ENCODE results near the gene NMNAT2.

The NMNAT2 gene

GRCh38 chr1:183282101-183282855 is 135.9 kb downstream of the NMNAT2 start:
- Histone ChIP-seq H3K36me3 (ENCODE audit: insufficient read depth, insufficient read length, low read length) (no peaks in the 10 kb centered on the region), H3K4me3 (ENCODE audit: insufficient read length, low read depth) (no peak overlapping the region), H3K9me3 (ENCODE audit: insufficient read depth, low read length) (no peaks in the 10 kb centered on the region), H3K27me3 (ENCODE audit: insufficient read depth, insufficient read length) (no peaks in the 10 kb centered on the region), H3K9ac (ENCODE audit: insufficient read length, low read depth) (peak overlapping the region; percentile 14), H3K4me1 (ENCODE audit: insufficient read depth, insufficient read length) (peaks cover 26% of the 10 kb centered on the region)
- no peak for TF ChIP-seq YY1 (IDR thresholded peaks at IDR 0.05; ENCODE audit: insufficient read depth, insufficient read length)
- no peak for DNase-seq (ENCODE audit: low read depth, low spot score)

GRCh38 chr1:183281553-183282091 is 136.6 kb downstream of the NMNAT2 start:
- TF ChIP-seq YY1 (IDR thresholded peaks at IDR 0.05; ENCODE audit: insufficient read depth, insufficient read length) (no peak), SUZ12 (IDR thresholded peaks at IDR 0.05; ENCODE audit: extremely low read depth, insufficient read depth, insufficient read length) (no peak), ZNF274 (IDR thresholded peaks at IDR 0.05; ENCODE audit: low read depth, low read length) (no peak)

GRCh38 chr1:183281039-183281438 is 137.1 kb downstream of the NMNAT2 start:
- no peaks in the 10 kb centered on the region for H3K9me3 ChIP-seq (ENCODE audit: insufficient read depth, low read length)
- DNase-seq (ENCODE audit: low read depth, low spot score) = no peak

More at GRCh38 chr1:183281553-183282091, 136.6 kb downstream of the NMNAT2 start:
- Histone ChIP-seq H3K9ac (ENCODE audit: insufficient read length, low read depth) (peak overlapping the region; percentile 14), H3K9me3 (ENCODE audit: insufficient read depth, low read length) (no peaks in the 10 kb centered on the region), H3K4me1 (ENCODE audit: insufficient read depth, insufficient read length) (peaks cover 26% of the 10 kb centered on the region), H3K27me3 (ENCODE audit: insufficient read depth, insufficient read length) (no peaks in the 10 kb centered on the region), H3K4me3 (ENCODE audit: insufficient read length, low read depth) (no peak overlapping the region), H3K36me3 (ENCODE audit: insufficient read depth, insufficient read length, low read length) (no peaks in the 10 kb centered on the region)
- DNase-seq (ENCODE audit: low read depth, low spot score) = peak; percentile 97

GRCh38 chr1:183279835-183280234 is 138.3 kb downstream of the NMNAT2 start:
- no peak for DNase-seq (ENCODE audit: low read depth, low spot score)
- TF ChIP-seq SUZ12 (IDR thresholded peaks at IDR 0.05; ENCODE audit: extremely low read depth, insufficient read depth, insufficient read length) (no peak), YY1 (IDR thresholded peaks at IDR 0.05; ENCODE audit: insufficient read depth, insufficient read length) (no peak), ZNF274 (IDR thresholded peaks at IDR 0.05; ENCODE audit: low read depth, low read length) (no peak)
- H3K9me3 ChIP-seq (ENCODE audit: insufficient read depth, low read length) = no peaks in the 10 kb centered on the region
- H3K36me3 ChIP-seq (ENCODE audit: insufficient read depth, insufficient read length, low read length) = no peaks in the 10 kb centered on the region
- H3K4me3 ChIP-seq (ENCODE audit: insufficient read length, low read depth) = no peak overlapping the region
- H3K27me3 ChIP-seq (ENCODE audit: insufficient read depth, insufficient read length) = no peaks in the 10 kb centered on the region
- H3K4me1 ChIP-seq (ENCODE audit: insufficient read depth, insufficient read length) = peaks cover 30% of the 10 kb centered on the region
- H3K9ac ChIP-seq (ENCODE audit: insufficient read length, low read depth) = no peak overlapping the region

More at GRCh38 chr1:183281039-183281438, 137.1 kb downstream of the NMNAT2 start:
- H3K36me3 ChIP-seq (ENCODE audit: insufficient read depth, insufficient read length, low read length) = no peaks in the 10 kb centered on the region
- no peak for TF ChIP-seq ZNF274 (IDR thresholded peaks at IDR 0.05; ENCODE audit: low read depth, low read length)
- no peak for TF ChIP-seq SUZ12 (IDR thresholded peaks at IDR 0.05; ENCODE audit: extremely low read depth, insufficient read depth, insufficient read length)
- no peak for TF ChIP-seq YY1 (IDR thresholded peaks at IDR 0.05; ENCODE audit: insufficient read depth, insufficient read length)
- H3K4me3 ChIP-seq (ENCODE audit: insufficient read length, low read depth) = no peak overlapping the region
- H3K4me1 ChIP-seq (ENCODE audit: insufficient read depth, insufficient read length) = peaks cover 26% of the 10 kb centered on the region
- H3K9ac ChIP-seq (ENCODE audit: insufficient read length, low read depth) = no peak overlapping the region
- no peaks in the 10 kb centered on the region for H3K27me3 ChIP-seq (ENCODE audit: insufficient read depth, insufficient read length)

GRCh38 chr1:183278739-183279591 is 139.2 kb downstream of the NMNAT2 start:
- no peak for TF ChIP-seq ZNF274 (IDR thresholded peaks at IDR 0.05; ENCODE audit: low read depth, low read length)
- TF ChIP-seq YY1 (IDR thresholded peaks at IDR 0.05; ENCODE audit: insufficient read depth, insufficient read length) = no peak
- TF ChIP-seq SUZ12 (IDR thresholded peaks at IDR 0.05; ENCODE audit: extremely low read depth, insufficient read depth, insufficient read length) = no peak
- Histone ChIP-seq H3K9me3 (ENCODE audit: insufficient read depth, low read length) (no peaks in the 10 kb centered on the region), H3K4me3 (ENCODE audit: insufficient read length, low read depth) (no peak overlapping the region), H3K9ac (ENCODE audit: insufficient read length, low read depth) (peak overlapping the region; percentile 50), H3K36me3 (ENCODE audit: insufficient read depth, insufficient read length, low read length) (no peaks in the 10 kb centered on the region), H3K27me3 (ENCODE audit: insufficient read depth, insufficient read length) (no peaks in the 10 kb centered on the region), H3K4me1 (ENCODE audit: insufficient read depth, insufficient read length) (peaks cover 30% of the 10 kb centered on the region)
- DNase-seq (ENCODE audit: low read depth, low spot score) = peak; percentile 60

GRCh38 chr1:183277821-183278738 is 140.1 kb downstream of the NMNAT2 start:
- H3K4me1 ChIP-seq (ENCODE audit: insufficient read depth, insufficient read length) = peaks cover 30% of the 10 kb centered on the region
- no peak for TF ChIP-seq ZNF274 (IDR thresholded peaks at IDR 0.05; ENCODE audit: low read depth, low read length)
- no peak for TF ChIP-seq YY1 (IDR thresholded peaks at IDR 0.05; ENCODE audit: insufficient read depth, insufficient read length)
- no peak for TF ChIP-seq SUZ12 (IDR thresholded peaks at IDR 0.05; ENCODE audit: extremely low read depth, insufficient read depth, insufficient read length)
- DNase-seq (ENCODE audit: low read depth, low spot score) = no peak
- H3K9me3 ChIP-seq (ENCODE audit: insufficient read depth, low read length) = no peaks in the 10 kb centered on the region
- no peak overlapping the region for H3K9ac ChIP-seq (ENCODE audit: insufficient read length, low read depth)
- H3K27me3 ChIP-seq (ENCODE audit: insufficient read depth, insufficient read length) = no peaks in the 10 kb centered on the region
- H3K4me3 ChIP-seq (ENCODE audit: insufficient read length, low read depth) = no peak overlapping the region
- no peaks in the 10 kb centered on the region for H3K36me3 ChIP-seq (ENCODE audit: insufficient read depth, insufficient read length, low read length)

Data from NT2/D1 (cell line).